ENCODE measurements around the gene PPOX.

PPOX gene

DNA sequence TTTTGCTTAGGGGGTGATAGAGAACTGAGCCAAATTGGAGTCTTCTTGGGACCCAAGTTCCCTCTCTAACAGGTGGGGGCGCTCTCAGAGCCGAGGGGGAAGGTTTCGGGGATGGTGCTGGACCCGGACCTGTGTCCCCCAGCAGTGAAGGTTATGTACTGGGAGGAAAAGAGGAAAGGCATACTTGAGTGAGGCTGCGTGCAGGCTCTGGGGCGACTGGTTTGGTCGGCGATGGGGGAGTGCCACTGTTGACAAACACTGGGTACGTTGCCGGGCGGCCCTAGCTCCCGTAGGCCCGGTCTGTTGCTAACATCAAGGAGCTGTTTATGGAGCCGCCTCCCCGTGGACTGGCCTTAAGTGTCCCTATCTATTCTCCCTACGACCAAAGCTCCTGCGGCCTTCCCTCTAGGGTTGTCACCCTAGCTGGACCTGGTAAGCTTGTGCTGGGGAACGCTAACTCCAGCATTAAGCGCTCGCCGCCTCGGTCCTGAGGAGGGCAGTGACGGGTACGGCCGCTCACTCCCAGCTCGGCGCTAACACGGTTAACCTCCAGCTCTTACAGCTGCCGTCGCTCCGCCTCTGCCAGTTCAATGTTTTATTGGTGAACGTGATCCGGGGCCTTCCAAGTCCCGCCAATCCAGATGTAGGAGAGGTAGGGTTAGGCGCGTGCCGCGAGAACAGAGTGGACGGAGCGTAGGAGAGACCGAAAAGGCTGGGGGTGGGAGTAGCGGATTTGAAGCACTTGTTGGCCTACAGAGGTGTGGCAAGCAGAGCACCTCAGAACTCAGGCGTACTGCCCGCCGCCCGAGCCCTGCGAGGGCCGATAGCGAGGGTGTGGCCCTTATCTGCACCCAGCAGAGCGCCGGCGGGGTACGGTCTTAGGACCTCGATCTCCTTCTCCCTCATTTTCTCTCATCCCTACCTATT is at the start of gene PPOX:
Gene PPOX (plus strand): TSS at position 685 of the 927 bp plus-strand sequence. CDS start 422 bp downstream, outside the sequence.
- DNase-seq (ENCODE audit: low read depth in 2 of 2), result peak; percentile 72 to 84

DNA sequence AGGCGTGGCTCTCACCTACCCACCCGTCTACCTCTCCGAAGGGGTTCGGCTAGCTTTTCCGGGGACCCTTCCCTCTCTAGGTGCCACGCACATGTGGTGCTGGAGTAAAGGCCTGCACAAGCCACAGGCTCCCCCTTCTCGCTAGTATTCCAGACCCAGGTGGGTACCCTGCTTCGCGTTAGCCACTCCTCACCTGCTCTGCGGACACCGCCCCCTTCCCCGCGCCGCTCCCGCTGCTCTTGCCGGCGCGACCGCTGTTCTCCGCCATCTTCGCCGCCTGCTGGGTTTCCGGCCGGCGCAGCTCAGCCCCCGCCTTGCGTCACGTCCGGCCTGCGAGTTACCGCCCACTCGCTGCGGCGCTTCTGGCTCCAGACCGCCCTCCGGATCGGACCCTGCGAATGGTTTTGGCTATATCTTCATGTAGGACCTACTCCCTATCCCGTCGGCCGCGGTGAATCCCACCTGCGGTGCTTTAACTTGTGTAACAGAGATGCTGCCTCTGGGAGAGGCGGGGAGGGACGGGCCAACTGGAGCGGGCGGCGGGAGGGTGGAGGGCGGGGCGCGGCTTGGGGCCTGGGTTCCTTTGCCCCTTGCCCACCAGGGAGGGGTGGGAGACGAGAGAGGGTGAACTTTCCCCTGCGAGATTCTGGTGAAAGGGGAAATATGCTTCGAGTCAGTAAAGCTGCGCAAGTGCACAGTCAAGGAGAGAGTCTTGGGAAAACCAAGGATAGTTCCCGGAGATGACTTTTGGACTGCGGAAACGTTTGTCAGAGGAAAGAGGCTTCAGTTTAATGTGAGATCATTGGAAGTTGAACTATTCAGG is 48.3 kb upstream of the PPOX start, which contains the start of the genes NIT1 and PFDN2:
Gene NIT1 (plus strand): TSS at position 347 of the 823 bp plus-strand sequence. CDS start 72 bp downstream, at position 419.
Gene PFDN2 (minus strand): TSS at position 279 of the 823 bp plus-strand sequence. CDS start 11 bp downstream, at position 268.
- DNase-seq (ENCODE audit: low read depth in 2 of 2), result peak; percentile 68 to 71

DNA sequence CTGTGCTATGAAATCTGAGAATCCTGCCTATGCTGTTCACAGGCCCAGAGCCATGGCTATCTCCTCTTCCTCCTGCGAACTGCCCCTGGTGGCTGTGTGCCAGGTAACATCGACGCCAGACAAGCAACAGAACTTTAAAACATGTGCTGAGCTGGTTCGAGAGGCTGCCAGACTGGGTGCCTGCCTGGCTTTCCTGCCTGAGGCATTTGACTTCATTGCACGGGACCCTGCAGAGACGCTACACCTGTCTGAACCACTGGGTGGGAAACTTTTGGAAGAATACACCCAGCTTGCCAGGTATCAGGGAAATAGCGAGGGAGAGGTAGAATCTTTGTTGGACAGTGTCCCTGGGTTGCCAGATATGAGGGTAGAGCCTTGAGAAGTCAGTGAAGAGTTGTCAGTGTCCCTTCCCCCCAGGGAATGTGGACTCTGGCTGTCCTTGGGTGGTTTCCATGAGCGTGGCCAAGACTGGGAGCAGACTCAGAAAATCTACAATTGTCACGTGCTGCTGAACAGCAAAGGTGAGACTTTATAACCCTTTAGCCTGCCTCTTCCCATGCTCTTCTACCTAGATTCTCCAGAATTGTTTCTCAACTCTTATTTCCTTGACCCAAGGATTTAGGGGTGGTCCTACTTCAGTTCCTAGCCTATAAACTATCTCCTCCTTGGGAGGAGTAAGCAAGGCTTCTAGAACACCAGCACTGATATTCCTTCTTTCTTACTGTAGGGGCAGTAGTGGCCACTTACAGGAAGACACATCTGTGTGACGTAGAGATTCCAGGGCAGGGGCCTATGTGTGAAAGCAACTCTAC is 46.9 kb upstream of the PPOX start:
- DNase-seq (ENCODE audit: low read depth in 2 of 2), result peak in 1 of 2 donors; percentile 18

DNA sequence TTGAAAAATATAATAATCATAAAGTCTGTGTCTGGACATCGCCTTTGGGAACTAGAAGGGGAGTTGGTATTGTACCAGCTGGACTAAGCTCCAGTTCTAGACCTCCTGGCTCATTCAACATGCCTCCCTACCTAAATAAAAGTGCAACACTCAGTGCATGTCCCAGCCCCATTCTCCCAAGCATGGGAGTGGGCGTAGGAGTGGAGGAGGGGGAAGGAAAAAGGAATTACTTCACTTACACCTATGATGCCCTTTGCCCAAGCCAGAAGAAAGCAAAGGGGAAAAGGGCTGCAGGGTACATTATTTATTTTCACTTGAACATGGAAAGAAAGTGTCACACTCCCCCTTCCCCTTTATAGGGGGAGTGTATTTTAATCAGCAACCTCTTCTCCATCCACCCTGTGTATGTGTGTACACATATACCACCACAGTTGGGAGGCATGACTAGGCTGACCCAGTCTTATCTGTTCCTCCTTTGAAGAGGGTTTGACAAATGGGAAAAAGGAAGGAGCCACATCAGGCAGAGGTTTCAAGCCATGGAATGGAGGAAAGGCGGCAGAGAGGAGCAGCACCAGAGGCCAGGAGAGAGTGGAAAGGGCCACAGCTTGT is 45.1 kb upstream of the PPOX start:
- no peak for DNase-seq (ENCODE audit: low read depth in 2 of 2)

DNA sequence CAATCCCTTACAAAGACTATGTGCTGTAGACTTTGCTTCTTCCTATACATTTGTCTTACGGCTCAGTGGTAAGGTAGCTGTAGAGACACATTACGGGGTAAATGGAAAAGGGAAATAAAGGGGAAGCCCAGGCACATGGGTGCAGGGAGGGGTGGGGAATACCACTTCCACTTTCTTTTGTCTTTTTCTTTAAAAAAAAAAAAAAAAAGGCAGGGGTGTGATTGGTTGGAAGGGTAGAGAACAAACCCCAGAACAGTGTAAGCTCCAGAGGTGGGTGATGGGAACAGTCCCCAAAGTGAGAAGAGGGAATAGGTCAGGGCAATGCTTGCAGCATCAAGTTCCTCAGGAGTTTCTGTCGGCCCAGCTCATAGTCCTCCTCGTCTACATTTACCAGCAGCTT is 44.4 kb upstream of the PPOX start:
- no peak for DNase-seq (ENCODE audit: low read depth in 2 of 2)

DNA sequence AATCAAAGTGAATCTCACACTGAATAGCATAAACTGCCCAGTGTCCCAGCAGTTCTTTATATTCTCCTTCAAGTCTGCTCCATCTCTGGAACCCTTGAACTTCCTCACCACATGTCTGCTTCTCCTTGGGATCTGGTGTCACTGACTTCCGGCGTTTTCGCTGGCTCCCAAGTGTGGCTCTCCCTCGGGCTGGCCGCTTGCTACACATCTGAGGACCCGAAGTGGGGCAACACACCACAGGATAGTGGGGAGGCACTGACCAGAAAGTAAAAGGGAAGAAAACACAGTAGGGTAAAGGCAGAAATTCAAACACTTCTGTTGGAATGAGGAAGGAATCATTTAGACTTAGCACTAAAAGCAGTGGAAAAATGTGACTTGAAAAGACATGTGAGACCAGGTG is 43.3 kb upstream of the PPOX start:
- DNase-seq (ENCODE audit: low read depth in 2 of 2), result no peak

DNA sequence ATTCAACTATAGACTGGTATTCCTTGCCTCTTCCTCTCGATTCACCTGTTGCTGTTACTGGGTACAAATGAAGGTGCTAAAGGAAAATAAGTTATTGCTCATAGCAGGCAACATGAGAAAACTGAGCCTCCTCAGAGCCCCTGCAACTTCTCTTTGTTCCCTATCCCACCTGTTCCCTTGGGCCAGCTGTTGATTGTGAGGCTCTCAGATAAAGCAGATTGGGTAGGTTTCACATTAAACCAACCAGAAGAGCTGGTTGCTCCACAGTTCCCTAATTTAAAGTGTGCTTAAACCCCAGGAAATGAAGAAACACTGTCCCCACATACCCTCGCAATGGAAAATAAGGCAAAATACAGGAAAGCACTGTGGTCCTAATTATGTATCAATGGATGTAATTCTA is 38.6 kb upstream of the PPOX start:
- DNase-seq (ENCODE audit: low read depth in 2 of 2), result no peak

DNA sequence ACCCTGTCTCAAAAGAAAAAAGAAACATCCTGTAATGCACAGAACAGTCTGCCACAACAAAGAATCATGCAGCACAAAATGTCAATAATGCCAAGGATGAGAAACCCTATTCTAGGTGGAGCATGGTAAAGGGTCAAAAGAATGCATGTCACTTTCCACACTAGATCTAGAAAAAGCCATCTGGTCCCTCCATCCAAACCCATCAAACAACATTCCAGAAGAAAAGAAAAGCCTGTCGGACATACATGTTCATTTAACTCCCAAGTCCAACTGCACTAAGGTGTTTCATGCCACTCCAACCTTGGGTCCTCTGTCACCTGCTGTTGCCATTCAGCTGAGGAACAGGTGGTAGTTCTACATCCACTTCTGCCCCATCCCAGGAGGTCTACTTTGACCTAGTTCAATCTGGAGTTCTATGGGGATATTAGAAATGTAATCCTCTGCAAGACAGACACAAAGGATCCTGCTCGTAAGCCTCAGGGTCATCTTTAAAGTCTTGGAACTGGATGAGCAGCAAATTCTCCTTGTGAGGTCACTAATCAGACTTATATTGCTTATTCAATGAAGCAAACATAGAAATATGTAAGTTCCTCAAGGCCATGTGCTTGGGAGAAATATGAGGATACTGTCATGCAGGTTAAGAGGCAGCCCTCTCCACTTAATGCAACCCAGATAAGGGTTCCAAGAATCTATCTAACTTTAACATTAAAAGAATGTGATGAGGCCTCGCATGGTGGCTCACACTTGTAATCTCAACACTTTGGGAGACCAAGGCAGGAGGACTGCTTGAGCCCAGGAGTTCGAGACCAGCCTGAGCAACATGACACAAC is 37.4 kb upstream of the PPOX start:
- no peak for DNase-seq (ENCODE audit: low read depth in 2 of 2)

DNA sequence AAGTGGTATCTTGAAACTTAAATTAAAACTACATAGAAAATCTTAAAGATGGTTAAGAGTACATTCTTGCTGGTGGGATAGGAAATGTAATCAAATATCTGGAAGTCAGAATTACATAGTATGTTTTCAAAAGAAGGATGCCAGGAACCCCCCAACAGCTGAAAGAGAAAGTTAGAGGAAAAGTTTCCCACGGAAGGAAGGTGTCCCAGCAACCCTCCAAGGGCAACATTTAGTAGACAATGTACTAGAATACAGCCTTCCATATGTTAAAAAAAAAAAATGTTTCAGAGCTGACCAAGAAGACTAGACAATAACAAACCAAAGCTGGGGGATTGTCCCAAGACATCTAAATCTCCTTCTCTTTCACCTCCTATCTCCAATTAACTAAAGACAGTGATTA is 36.0 kb upstream of the PPOX start:
- no peak for DNase-seq (ENCODE audit: low read depth in 2 of 2)

DNA sequence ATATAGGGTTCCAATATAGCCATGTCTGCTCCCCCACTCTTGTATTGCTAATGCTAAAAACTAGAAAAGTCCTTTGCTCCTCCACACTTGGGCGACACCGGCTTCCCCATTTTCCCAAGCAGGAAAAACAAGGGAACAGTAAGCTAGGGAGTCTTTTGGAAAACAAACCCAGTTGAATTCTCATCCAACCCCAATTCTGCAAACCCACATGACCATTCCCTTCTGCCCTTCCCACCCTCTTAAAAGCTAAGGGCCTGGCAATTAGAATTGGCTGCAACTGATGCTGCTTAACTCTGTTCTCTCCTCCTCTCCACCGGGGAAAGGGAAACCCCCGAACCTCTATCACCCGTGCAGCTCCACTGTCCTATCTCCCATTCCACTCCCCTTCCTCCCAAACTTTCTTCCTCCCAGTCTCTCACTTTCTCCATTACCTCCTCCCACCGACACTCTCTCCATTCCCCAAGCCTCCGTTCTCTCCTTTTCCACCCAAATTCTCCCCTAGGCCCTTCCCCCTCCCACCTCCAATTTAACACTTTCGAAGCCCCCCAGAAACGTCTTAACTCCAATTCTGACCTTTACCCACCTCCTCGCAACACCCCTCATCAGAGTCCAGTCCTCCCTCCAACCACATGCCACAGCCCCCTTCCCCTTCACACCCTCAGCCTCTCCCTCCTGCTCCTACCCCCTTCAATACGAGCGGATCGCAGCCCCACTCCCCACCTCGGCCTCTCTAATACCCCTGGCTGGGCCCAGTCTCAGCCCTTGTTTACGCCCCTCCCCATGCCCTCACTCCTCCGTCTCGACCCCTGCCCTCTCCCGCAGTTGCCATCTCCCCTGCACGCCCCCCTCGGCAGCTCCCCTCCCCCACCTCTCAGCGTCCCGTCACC is 34.5 kb upstream of the PPOX start:
- DNase-seq (ENCODE audit: low read depth in 2 of 2), result no peak

DNA sequence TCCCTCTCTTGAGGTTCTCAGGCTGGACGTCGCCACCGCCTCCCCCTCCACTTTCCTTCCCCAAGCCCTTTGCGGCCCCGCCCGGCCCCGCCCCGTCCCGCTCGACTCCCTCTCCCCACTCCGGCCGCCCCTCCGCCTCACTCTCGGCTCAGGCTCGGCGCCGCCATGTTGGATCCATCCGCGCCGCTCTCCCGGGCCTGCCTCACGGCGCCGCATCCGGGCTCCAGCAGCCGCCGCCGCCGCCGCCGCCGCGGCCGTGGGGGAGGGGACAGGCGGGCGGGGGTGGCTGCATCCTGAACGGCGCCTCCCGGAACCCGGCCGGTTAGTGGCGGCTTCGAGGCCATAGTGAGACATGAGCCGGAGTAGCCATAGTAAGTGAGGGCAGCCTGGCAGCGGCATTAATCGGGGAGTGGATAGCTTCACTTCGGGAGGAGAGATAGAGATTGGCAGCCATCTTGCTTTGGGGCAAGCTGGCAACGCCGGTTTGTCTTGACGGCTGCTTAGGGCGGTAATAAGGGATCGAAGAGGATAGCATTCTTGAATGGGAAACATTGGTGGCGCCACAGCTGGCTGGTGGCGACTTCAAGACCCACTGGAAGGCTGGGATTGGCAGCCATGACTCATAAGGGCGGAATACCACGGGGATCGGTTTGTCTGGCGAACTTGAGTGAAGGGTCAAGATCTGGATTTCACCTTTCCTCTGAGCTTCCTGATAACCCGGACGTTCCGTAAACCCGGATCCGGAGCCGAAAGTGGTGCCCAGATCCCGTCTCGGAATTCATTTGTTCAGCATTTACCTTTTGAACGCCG is 33.6 kb upstream of the PPOX start, which contains the start of gene DEDD:
Gene DEDD (minus strand): TSS at position 258 of the 810 bp plus-strand sequence. CDS start 8,205 bp downstream, outside the sequence.
- DNase-seq (ENCODE audit: low read depth in 2 of 2), result peak; percentile 72 to 78

DNA sequence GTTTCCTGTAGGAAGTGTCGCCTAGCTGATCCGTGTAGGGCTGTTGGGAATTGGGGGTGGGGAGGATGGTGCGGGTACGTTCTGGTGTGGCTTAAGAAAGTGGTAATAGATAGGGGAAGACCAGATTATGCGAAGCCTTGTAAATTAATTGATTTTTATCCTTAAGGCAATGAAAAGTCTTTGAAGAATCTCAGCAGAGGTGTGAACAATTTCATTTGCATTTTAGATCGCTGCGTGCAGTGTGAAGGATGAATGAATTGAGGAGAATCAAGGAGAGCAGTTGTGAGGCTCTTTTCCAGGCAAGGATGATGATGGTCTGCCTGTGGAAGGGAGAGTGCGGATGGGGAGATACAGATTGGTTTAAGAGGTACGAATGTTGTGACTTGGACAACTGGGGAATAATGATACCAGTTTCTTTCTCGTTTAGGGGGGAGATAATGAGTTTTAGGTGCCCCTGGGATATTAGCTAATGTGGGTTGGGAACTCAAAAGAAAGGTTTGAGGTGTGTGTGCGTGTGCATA is 32.9 kb upstream of the PPOX start:
- DNase-seq (ENCODE audit: low read depth in 2 of 2), result no peak

DNA sequence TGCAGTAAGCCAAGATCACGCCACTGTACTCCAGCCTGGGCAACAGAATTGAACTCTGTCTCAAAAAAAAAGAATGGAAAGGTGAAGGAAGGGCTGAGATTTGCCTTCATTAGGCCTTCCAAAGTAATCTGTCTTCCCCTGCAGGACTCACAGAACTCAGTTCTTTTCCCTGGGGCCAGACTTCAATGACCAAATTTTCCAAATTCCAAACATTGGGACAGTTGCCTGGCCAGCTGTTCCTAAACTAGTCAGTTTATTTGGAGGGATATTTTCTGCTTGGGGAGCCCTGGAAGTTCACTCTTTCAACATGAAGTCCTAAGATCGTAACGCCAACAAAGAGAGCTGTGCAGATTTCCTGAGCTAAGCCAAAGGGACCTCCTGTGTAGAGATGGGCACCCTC is 28.3 kb upstream of the PPOX start:
- no peak for DNase-seq (ENCODE audit: low read depth in 2 of 2)

DNA sequence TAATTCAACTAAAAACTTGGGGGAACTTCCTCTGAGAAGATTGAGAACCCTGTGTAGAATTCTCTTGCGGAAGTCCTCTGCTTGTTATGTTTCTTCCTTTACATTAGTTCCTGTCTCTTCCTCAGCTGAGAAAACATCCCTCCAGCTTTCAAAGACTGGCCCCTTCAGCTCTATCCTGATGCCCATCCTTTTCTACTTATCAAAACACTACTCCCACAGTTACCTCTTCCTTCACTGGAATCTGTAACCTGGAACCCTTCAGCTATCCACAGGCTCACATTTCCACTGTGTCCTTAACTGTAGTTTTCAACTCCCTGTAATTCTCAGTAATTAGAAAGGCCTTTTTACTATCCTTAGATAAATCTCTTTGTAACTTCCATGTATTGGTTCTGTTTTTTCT is 27.8 kb upstream of the PPOX start:
- no peak for DNase-seq (ENCODE audit: low read depth in 2 of 2)

DNA sequence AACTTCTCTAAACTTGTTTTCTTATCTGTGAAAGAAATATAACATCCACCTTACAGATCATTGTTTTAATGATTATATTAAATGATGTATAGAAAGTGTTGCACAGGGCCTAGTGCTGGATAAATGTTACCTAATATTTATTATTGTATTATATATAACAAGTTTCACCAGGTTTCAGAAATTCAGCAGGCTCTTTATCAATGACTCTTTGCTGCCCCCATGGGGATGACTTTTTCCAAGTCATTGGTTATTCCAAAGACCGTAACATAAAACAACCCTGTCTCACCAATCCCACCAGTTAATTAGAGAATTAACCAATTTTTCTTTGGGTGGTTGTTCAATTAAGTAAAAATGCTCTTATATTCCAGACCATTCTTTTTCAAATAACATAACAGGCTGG is 26.5 kb upstream of the PPOX start:
- no peak for DNase-seq (ENCODE audit: low read depth in 2 of 2)

DNA sequence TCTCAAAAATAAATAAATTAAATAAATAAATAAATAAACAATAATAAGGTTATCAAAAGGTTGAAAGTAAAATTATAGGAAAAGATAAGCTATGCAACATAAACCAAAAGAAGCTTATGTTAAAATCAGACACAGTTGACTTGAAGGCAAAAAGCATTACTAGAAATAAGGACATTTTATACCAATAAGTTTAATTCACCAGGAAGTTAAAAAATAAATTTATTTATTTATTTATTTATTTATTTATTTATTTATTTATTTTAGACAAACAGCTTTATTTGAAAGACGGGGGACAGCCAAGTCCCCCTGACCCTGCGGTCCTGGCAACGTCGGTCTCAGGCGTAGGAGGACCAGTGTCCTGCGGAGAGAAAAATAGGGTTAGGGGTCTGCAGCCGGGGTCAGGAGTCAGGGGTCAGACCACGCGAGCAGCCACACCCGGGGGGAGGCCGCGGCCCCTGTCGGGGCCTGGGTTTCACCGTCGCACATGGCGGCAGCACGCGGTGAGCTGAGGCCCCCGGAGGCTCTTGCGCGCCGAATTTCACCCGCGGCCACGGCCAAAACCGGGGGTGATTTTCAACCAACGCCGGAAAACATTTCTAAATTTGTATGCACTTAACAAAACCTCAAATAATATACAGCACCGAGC is 25.3 kb upstream of the PPOX start:
- DNase-seq (ENCODE audit: low read depth in 2 of 2), result no peak

DNA sequence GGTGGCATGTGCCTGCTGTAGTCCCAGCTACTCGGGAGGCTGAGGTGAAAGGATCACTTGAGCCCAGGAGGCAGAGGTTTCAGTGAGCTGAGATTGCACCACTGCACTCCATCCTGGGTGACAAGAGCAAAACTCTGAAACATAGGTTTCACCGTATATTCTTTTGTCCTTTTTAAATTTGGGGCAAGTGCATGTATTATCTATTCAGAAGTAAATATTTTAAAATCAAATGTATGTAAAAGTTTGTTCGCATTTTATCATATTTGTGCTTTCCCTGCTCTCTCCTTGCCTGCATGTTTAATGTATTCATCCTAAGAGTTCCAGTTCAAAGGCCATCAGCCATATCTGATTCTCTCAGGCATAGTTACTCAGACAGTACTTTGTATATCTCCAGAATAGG is 20.4 kb upstream of the PPOX start:
- no peak for DNase-seq (ENCODE audit: low read depth in 2 of 2)

DNA sequence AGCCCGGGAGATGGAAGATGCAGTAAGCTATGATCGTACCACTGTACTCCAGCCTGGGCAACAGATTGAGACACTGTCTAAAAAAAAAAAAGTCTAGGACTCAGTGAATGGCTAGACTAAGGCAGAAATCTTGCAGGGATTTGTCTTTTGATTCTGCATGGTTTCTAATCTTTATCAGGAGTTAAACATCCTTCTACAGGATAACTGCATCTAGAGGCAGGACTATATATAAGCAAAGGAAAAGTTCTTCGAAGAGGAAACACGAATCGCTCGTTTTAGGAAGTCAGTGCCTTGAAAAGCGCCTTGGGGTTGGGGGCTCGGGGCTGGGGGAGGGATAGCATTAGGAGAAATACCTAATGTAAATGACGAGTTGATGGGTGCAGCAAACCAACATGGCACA is 13.1 kb upstream of the PPOX start:
- DNase-seq (ENCODE audit: low read depth in 2 of 2), result no peak

Data from stimulated activated CD8-positive, alpha-beta memory T cell treated with anti-CD3 and anti-CD28 coated beads, Interleukin-2, amount 100 ng/mL, for 1 hour (primary cell).